ENCODE measurements around the gene RNU6-1.

RNU6-1 gene

DNA sequence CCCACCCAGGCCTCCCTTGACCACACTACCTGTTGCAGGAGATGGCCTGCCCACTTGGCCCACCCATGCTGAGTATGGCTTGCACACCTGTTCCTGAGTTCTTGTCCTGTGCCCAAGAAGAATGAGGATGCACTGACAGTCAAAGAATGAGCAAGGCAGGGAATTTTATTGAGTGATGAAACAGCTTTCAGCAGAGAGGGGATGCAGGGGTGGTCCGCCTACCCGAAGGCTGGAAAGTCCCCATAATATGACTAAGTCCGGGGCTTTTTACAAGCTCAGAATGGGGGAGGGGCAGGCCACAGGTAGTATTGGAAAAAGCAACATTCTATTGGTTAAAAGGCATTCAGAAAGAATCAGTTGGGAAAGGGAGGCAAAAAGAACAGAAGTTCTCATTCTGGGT is 29.9 kb upstream of the RNU6-1 start:
- no peak for TF ChIP-seq ZNF274 (IDR thresholded peaks at IDR 0.05; ENCODE audit: low read depth, low read length)
- no peak overlapping the region for H3K4me3 ChIP-seq (ENCODE audit: low read length)

GRCh38 chr15:67865766-67866165 is 25.9 kb upstream of the RNU6-1 start:
- no peak overlapping the region for H3K4me3 ChIP-seq (ENCODE audit: low read length)
- no peak for TF ChIP-seq ZNF274 (IDR thresholded peaks at IDR 0.05; ENCODE audit: low read depth, low read length)

DNA sequence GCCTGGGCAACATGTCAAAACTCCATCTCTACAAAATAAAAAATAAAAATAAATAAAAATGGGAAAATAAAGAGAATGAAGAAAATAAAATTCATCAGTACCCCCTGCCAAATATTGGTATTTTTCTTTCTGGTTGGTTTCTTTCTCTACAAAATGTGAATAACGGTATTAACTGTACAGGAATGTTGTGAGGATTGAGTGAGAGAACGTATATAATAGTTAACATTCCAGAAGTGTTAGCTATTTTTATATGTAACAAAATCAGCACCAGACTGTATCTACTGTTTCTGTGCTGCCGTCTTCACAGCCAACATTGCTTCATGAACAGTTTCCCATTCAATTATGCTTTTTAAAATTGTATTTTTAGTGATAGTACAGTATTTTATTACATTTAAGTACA is 25.5 kb upstream of the RNU6-1 start:
- TF ChIP-seq ZNF274 (IDR thresholded peaks at IDR 0.05; ENCODE audit: low read depth, low read length): no peak

GRCh38 chr15:67863442-67863987 is 23.7 kb upstream of the RNU6-1 start:
- peak overlapping the region; percentile 49; the same call in 1 of the 2 replicates for H3K4me3 ChIP-seq (ENCODE audit: low read length)
- TF ChIP-seq ZNF274 (IDR thresholded peaks at IDR 0.05; ENCODE audit: low read depth, low read length): no peak

More for the DNA sequence above, 25.5 kb upstream of the RNU6-1 start:
- H3K4me3 ChIP-seq (ENCODE audit: low read length): no peak overlapping the region

DNA sequence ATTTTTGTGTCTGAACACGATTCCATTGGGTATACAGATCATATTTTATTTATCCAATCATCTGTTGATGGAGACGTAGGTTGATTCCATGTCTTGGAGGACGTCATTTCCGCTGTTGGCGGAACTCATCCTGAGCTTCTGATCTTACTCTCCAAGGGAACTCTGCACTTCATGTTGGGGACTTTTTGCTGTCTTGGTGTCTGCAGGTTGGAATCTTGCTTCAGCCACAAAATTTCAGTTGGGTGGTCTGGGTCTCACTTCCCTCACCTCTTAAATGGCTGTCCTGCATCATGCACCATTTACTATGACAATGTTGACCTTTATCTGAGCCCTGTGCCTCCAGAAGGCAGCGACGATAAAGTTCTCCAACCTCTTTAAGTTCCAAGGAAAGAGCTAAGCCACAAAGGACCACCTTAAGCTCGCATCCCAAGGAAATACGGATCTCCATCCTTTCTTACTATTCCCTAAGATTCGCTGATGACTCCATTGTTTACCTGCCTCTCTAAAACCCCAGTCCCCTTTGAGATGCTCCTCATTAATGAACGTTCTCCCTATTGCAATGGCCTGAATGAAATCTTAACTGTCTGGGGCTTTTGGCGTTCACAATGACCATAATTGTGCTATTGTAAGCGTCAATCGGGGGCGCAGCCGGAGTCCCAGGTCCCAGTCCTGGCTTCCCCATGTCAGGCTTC is 23.1 kb upstream of the RNU6-1 start:
- H3K4me3 ChIP-seq (ENCODE audit: low read length): peak overlapping the region; percentile 49; the same call in 1 of the 2 replicates
- no peak for TF ChIP-seq ZNF274 (IDR thresholded peaks at IDR 0.05; ENCODE audit: low read depth, low read length)

- no peak overlapping the region for H3K4me3 ChIP-seq (ENCODE audit: low read length)
- TF ChIP-seq ZNF274 (IDR thresholded peaks at IDR 0.05; ENCODE audit: low read depth, low read length): no peak
These were observed 22.1 kb upstream of the RNU6-1 start for GRCh38 chr15:67861983-67862382.

- TF ChIP-seq ZNF274 (IDR thresholded peaks at IDR 0.05; ENCODE audit: low read depth, low read length): no peak
- H3K4me3 ChIP-seq (ENCODE audit: low read length): no peak overlapping the region
These were observed 19.6 kb upstream of the RNU6-1 start for GRCh38 chr15:67859331-67859946.

DNA sequence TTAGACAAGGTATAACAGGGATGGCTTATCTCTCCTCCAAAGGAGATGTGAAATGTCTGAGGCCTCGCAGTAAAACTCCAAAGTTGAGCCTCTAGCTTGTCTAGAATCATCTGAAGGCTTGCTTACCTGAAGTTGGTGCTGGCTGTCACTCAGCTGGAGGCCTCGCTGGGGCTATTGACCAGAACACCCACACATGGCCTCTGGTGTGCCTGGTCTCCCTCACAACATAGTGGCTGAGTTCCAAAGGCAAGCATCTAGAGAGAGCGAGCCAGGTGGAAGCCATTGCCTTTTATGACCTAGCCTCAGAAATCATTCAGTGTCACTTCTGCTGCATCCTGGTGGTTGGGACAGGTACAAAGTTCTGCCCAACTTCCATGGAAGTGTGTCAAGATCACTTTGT is 17.4 kb upstream of the RNU6-1 start:
- TF ChIP-seq ZNF274 (IDR thresholded peaks at IDR 0.05; ENCODE audit: low read depth, low read length): no peak
- H3K4me3 ChIP-seq (ENCODE audit: low read length): no peak overlapping the region

- no peak for TF ChIP-seq ZNF274 (IDR thresholded peaks at IDR 0.05; ENCODE audit: low read depth, low read length)
- H3K4me3 ChIP-seq (ENCODE audit: low read length): no peak overlapping the region
These were observed 16.0 kb upstream of the RNU6-1 start for GRCh38 chr15:67855842-67856241.

DNA sequence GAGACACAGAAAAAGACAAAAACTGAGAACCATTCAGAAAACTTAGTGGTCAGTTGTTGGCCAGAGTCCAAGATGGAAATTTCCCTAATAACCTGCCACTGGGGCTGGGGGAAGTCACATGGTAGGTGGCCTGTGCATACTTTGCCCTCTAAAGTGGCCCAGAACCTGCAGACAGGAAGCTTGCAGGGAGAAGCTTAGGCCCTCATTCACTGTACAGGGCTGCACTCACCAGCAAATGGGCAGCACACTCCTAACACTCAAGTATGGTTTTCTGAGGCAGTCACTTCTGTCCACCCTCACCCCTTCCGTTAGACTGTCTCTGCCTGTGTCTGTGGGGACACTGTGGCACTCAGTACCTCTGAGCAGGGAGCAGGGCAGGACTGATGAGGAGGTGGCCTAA is 14.5 kb upstream of the RNU6-1 start:
- no peak for TF ChIP-seq ZNF274 (IDR thresholded peaks at IDR 0.05; ENCODE audit: low read depth, low read length)
- H3K4me3 ChIP-seq (ENCODE audit: low read length): no peak overlapping the region

DNA sequence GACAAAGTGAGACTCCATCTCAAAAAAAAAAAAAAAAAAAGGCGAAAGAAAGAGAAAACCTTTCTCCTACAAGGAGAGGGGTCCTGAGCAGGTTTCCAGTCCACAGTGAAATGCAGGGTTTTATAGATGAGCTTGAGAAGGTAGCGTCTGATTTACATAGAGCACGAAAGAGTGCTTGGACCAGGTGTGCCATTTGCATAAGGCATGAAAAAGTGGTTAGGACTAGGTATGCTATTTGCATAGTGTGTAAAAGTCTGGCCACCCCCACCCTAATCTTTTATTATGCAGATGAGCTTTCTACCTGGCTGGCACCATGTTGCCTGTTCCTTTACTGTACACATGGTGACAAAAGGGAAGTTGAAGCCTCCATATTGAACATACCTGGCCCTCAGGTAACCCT is 13.6 kb upstream of the RNU6-1 start:
- no peak overlapping the region for H3K4me3 ChIP-seq (ENCODE audit: low read length)
- no peak for TF ChIP-seq ZNF274 (IDR thresholded peaks at IDR 0.05; ENCODE audit: low read depth, low read length)

- TF ChIP-seq ZNF274 (IDR thresholded peaks at IDR 0.05; ENCODE audit: low read depth, low read length): no peak
- no peak overlapping the region for H3K4me3 ChIP-seq (ENCODE audit: low read length)
These were observed 12.6 kb upstream of the RNU6-1 start for GRCh38 chr15:67852418-67852817.

DNA sequence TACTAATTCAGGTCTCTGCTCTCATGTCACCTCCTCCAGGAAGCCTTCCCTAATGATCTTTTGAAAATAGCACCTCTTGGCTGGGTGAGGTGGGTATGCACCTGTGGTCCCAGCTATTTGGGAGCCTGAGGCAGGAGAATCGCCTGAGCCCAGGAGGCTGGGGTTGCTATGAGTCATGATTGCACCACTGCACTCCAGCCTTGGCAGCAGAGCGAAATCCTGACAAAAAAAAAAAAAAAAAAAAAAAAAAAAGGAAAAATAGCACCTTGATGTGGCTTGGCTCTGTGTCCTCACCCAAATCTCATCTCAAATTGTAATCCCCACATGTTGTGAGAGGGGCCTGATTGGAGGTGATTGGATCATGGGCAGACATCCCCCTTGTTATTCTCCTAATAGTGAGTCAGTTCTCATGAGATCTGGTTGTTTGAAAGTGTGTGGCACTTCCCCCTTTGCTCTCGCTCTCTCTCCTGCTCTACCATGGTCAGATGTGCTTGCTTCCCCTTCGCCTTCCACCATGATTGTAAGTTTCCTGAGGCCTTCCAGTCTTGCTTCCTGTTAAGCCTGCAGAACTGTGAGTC is 11.2 kb upstream of the RNU6-1 start:
- no peak overlapping the region for H3K4me3 ChIP-seq (ENCODE audit: low read length)
- TF ChIP-seq ZNF274 (IDR thresholded peaks at IDR 0.05; ENCODE audit: low read depth, low read length): no peak

GRCh38 chr15:67850336-67850735 is 10.5 kb upstream of the RNU6-1 start:
- H3K4me3 ChIP-seq (ENCODE audit: low read length): no peak overlapping the region
- TF ChIP-seq ZNF274 (IDR thresholded peaks at IDR 0.05; ENCODE audit: low read depth, low read length): no peak

DNA sequence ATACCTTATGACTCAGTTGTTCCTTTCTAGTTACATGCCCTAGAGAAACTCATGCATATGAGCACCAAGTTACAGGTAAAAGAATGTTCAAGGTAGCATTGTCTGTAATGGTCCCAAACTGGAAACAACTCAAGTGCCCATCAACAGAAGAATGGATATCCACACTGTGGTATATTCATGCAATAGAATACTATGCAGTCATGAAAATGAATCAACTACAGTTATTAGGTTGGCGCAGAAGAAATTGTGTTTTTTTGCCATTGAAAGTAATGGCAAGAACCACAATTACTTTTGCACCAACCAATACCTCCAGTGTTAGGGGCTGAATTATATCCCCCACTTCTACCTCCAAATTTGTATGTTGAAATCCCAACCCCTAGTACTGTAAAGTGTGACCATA is 9.7 kb upstream of the RNU6-1 start:
- no peak for TF ChIP-seq ZNF274 (IDR thresholded peaks at IDR 0.05; ENCODE audit: low read depth, low read length)
- no peak overlapping the region for H3K4me3 ChIP-seq (ENCODE audit: low read length)

Data from GM08714 (cell line).